H1 (cell line): ENCODE measurements around the gene CFP. TPM values are rescaled to one million over a fixed set of nuclear protein-coding genes. Genes with fewer than 3 reads are reported as not detected.

Experiments used
- CTCF ChIA-PET: fragments of 300-600 bp; sonication (Branson Sonifier 250); formaldehyde crosslinking; loops from one replicate; lab custom pipeline; 2021; ENCODE audit not compliant: partially characterized antibody; lab: Charles Lee
- POLR2A ChIA-PET: fragments of 300-600 bp; sonication (Branson Sonifier 250); formaldehyde crosslinking; loops from one replicate; lab custom pipeline; 2021; ENCODE audit warnings: inconsistent platforms; ENCODE audit not compliant: partially characterized antibody; lab: Charles Lee
- DNase-seq, 2 experiments: peaks; one replicate each; pipeline versions ENCODE4 v3.0.0 to v3.0.0-alpha.2; 2010 to 2022; ENCODE audit warnings: low spot score in 2 of 2, low read depth in 1 of 2, mixed read lengths in 1 of 2
- FAIRE-seq: peaks from 2 replicates; lab custom pipeline; 2011; peaks lifted over from hg19 to GRCh38; lab: Jason Lieb, UNC
- H2AFZ ChIP-seq: 2 replicates; pipeline ENCODE4 v1.8.1; 2012; ENCODE audit warnings: low read length, inconsistent platforms
- H2AK5ac ChIP-seq: 2 replicates; pipeline ENCODE4 v1.6.1; 2013; ENCODE audit warnings: low read depth, low read length
- H2BK120ac ChIP-seq: replicated peaks from 2 replicates; pipeline ENCODE3; 2013; ENCODE audit warnings: low read depth, low read length, inconsistent platforms
- H2BK12ac ChIP-seq: 2 replicates; pipeline ENCODE4 v1.6.1; 2013; ENCODE audit warnings: low read depth, low read length
- H2BK15ac ChIP-seq: 2 replicates; pipeline ENCODE4 v1.6.1; 2013; ENCODE audit warnings: low read length
- H2BK20ac ChIP-seq: 2 replicates; pipeline ENCODE4 v1.6.1; 2013; ENCODE audit warnings: low read length
- H2BK5ac ChIP-seq: 2 replicates; pipeline ENCODE4 v1.6.1; 2013; ENCODE audit warnings: low read depth, low read length
- H3K14ac ChIP-seq: 2 replicates; pipeline ENCODE4 v1.6.1; 2013; ENCODE audit warnings: inconsistent platforms; ENCODE audit not compliant: insufficient read length
- H3K18ac ChIP-seq: 2 replicates; pipeline ENCODE4 v1.6.1; 2013; ENCODE audit warnings: low read length; ENCODE audit errors: extremely low read depth
- H3K23ac ChIP-seq: 2 replicates; pipeline ENCODE4 v1.6.1; 2013; ENCODE audit warnings: inconsistent platforms; ENCODE audit not compliant: insufficient read length
- H3K23me2 ChIP-seq: 2 replicates; pipeline ENCODE4 v1.6.1; 2013; ENCODE audit warnings: low read depth, low read length
- H3K27ac ChIP-seq: 2 replicates; pipeline ENCODE4 v1.6.1; 2011; ENCODE audit warnings: low read depth, low read length, inconsistent platforms
- H3K27me3 ChIP-seq, 4 experiments: replicated peaks in 1 of 4; 1 replicate in 1 of 4; 2 replicates in 3 of 4; pipeline versions ENCODE4 v1.6.1 to v1.8.1; 2011 to 2013; ENCODE audit warnings: low read length in 3 of 4, mild to moderate bottlenecking in 3 of 4, inconsistent platforms in 2 of 4, mixed read lengths in 2 of 4, moderate library complexity in 1 of 4; ENCODE audit not compliant: control insufficient read depth in 3 of 4, insufficient read depth in 3 of 4; ENCODE audit errors: extremely low read depth in 1 of 4
- H3K36me3 ChIP-seq, 4 experiments: 2 replicates each; pipeline versions ENCODE4 v1.6.1 to v1.8.1; 2011 to 2013; ENCODE audit warnings: mild to moderate bottlenecking in 4 of 4, low read length in 3 of 4, moderate library complexity in 2 of 4, control low read depth in 1 of 4, inconsistent platforms in 1 of 4; ENCODE audit not compliant: insufficient read depth in 4 of 4, control insufficient read depth in 2 of 4
- H3K4ac ChIP-seq: replicated peaks from 2 replicates; pipeline ENCODE3; 2013; ENCODE audit warnings: low read length, low read depth, mixed read lengths, inconsistent platforms; ENCODE audit not compliant: insufficient read length
- H3K4me1 ChIP-seq, 4 experiments: replicated peaks in 1 of 4; 1 replicate in 1 of 4; 2 replicates in 3 of 4; pipeline versions ENCODE4 v1.6.1 to v1.8.1; 2011 to 2013; ENCODE audit warnings: low read length in 3 of 4, inconsistent platforms in 2 of 4, mixed read lengths in 1 of 4; ENCODE audit not compliant: insufficient read depth in 4 of 4, control insufficient read depth in 3 of 4
- H3K4me2 ChIP-seq, 2 experiments: 2 replicates each; pipeline versions ENCODE4 v1.6.1 to v1.8.1; 2011 to 2013; ENCODE audit warnings: low read depth in 2 of 2, low read length in 2 of 2, control low read depth in 1 of 2, inconsistent platforms in 1 of 2, mild to moderate bottlenecking in 1 of 2; ENCODE audit not compliant: insufficient read depth in 1 of 2
- H3K4me3 ChIP-seq, 4 experiments: fragments of 200-600, 300-600 bp in 1 of 4; sonication (generic), shearing (Covaris generic), sonication (Bioruptor Twin) in 1 of 4; 2 replicates each; pipeline versions ENCODE4 v1.5.1 to v1.8.1; 2011 to 2016; ENCODE audit warnings: low read length in 4 of 4, low read depth in 3 of 4, control low read depth in 2 of 4, inconsistent platforms in 2 of 4, mild to moderate bottlenecking in 2 of 4, mixed read lengths in 1 of 4, moderate library complexity in 1 of 4; ENCODE audit not compliant: insufficient read depth in 2 of 4; ENCODE audit errors: extremely low read depth in 1 of 4
- H3K56ac ChIP-seq: replicated peaks from 2 replicates; pipeline ENCODE3; 2013; ENCODE audit warnings: low read depth, mild to moderate bottlenecking, mixed read lengths, low read length, inconsistent platforms; ENCODE audit not compliant: insufficient read length
- H3K79me1 ChIP-seq: 2 replicates; pipeline ENCODE4 v1.6.1; 2013; ENCODE audit warnings: low read depth, low read length, control low read depth
- H3K79me2 ChIP-seq, 2 experiments: 2 replicates each; pipeline versions ENCODE4 v1.6.1 to v1.8.1; 2012 to 2013; ENCODE audit warnings: low read length in 2 of 2, mild to moderate bottlenecking in 2 of 2, inconsistent platforms in 1 of 2; ENCODE audit not compliant: insufficient read depth in 2 of 2, control insufficient read depth in 1 of 2
- H3K9ac ChIP-seq, 4 experiments: replicated peaks in 1 of 4; 1 replicate in 1 of 4; 2 replicates in 3 of 4; pipeline versions ENCODE4 v1.6.1 to v1.8.1; 2011 to 2013; ENCODE audit warnings: low read depth in 3 of 4, low read length in 3 of 4, control low read depth in 2 of 4, mild to moderate bottlenecking in 2 of 4, moderate library complexity in 2 of 4, inconsistent platforms in 1 of 4; ENCODE audit errors: extremely low read depth in 1 of 4
- H3K9me3 ChIP-seq, 2 experiments: 2 replicates each; pipeline versions ENCODE4 v1.6.1 to v1.8.1; 2012 to 2013; ENCODE audit warnings: mild to moderate bottlenecking in 2 of 2, moderate library complexity in 2 of 2, control low read depth in 1 of 2, inconsistent platforms in 1 of 2, low read depth in 1 of 2, low read length in 1 of 2, mixed read lengths in 1 of 2; ENCODE audit not compliant: insufficient read depth in 2 of 2
- H4K20me1 ChIP-seq, 2 experiments: replicated peaks in 1 of 2; 2 replicates each; pipeline versions ENCODE3 to v1.8.1; 2011 to 2013; ENCODE audit warnings: inconsistent platforms in 2 of 2, low read length in 2 of 2, mild to moderate bottlenecking in 1 of 2; ENCODE audit not compliant: insufficient read depth in 2 of 2, control insufficient read depth in 1 of 2
- H4K5ac ChIP-seq: 2 replicates; pipeline ENCODE4 v1.6.1; 2013; ENCODE audit warnings: low read length, low read depth, mixed read lengths, inconsistent platforms; ENCODE audit not compliant: insufficient read length
- H4K8ac ChIP-seq: 2 replicates; pipeline ENCODE4 v1.8.0; 2013; ENCODE audit warnings: mild to moderate bottlenecking, moderate library complexity, low read length, inconsistent platforms; ENCODE audit not compliant: insufficient read depth; ENCODE audit errors: extremely low read depth
- H4K91ac ChIP-seq: replicated peaks from 2 replicates; pipeline ENCODE3; 2013; ENCODE audit warnings: low read length, mixed read lengths, inconsistent platforms; ENCODE audit not compliant: insufficient read length
- CTBP2 ChIP-seq: IDR thresholded peaks from 2 replicates; pipeline ENCODE4 v1.7.0; 2011; ENCODE audit warnings: borderline replicate concordance, mild to moderate bottlenecking, moderate library complexity, mixed read lengths, low read length; ENCODE audit not compliant: insufficient read depth, insufficient read length
- HDAC2 ChIP-seq, 2 experiments: fragments of 300-600 bp in 1 of 2; sonication (generic) in 1 of 2; IDR thresholded peaks; 2 replicates each; pipeline ENCODE4 v1.6.1; 2011 to 2012; ENCODE audit warnings: low read depth in 2 of 2, low read length in 2 of 2, mild to moderate bottlenecking in 2 of 2, moderate library complexity in 2 of 2, borderline replicate concordance in 1 of 2, inconsistent platforms in 1 of 2
- POLR2A ChIP-seq, 2 experiments: IDR thresholded peaks; 1 replicate in 1 of 2; 2 replicates in 1 of 2; pipeline ENCODE4 v1.6.1; 2011; ENCODE audit warnings: low read depth in 2 of 2, low read length in 2 of 2, mild to moderate bottlenecking in 2 of 2; ENCODE audit errors: control extremely low read depth in 1 of 2
- TCF12 ChIP-seq: IDR thresholded peaks from 2 replicates; pipeline ENCODE4 v1.6.1; 2011; ENCODE audit warnings: low read depth, mild to moderate bottlenecking, low read length
- WGBS, 2 experiments: shearing (Covaris generic) in 1 of 2; methylation state at CpG; one replicate each; pipeline versions ENCODE4 v1.1.6 to v1.1.7; 2013 to 2015; ENCODE audit warnings: low lambda C conversion rate in 2 of 2, mixed read lengths in 2 of 2, inconsistent platforms in 1 of 2, low coverage in 1 of 2, missing lambda C conversion rate in 1 of 2; ENCODE audit not compliant: insufficient replicate concordance in 2 of 2, insufficient coverage in 1 of 2, insufficient read length in 1 of 2; ENCODE audit errors: extremely low coverage in 1 of 2, missing lambda C conversion rate in 1 of 2; 5-methylcytosine and 5-hydroxymethylcytosine counted together
- polyA plus RNA-seq, 7 experiments: library from polyadenylated mRNA; depleted of rRNA in 3 of 7; stranded (reverse) in 5 of 7; unstranded in 2 of 7; fragments of >200 nt in 5 of 7; fragments of 200-250 nt in 2 of 7; gene quantifications; 1 replicate in 5 of 7; 2 replicates in 1 of 7; 4 replicates in 1 of 7; pipeline versions ENCODE4 v1.2.1 to v1.2.3, GENCODE V29; 2011 to 2013; ENCODE audit warnings: missing spikeins in 2 of 7, mixed read lengths in 2 of 7
- total RNA-seq: library from RNA; stranded (reverse); fragmentation: NEBNext Ultra II Directional; extraction: Animal tissue kit (Norgen Biotek cat#: 25700); gene quantifications from 2 replicates; pipeline ENCODE4 v1.2.1, GENCODE V29; 2021

CFP gene
- total and polyA plus RNA-seq, 2 of the 8 experiments (the other 6 are each of a cell fraction or from before 2014, with no cell fraction given): 0.76 to 2.2 TPM

- ChIA-PET CTCF (interaction anchor here (0.6 to 1.3 kb wide), 3 partner anchors 10 to 172 kb away, joined by 3 to 8 read pairs (median 5); no protein-coding TSS in a partner anchor), POLR2A (interaction anchor here (0.6 to 1.8 kb wide), 5 partner anchors 9 to 70 kb away, joined by 3 to 9 read pairs (median 4); no protein-coding TSS in a partner anchor)
- Histone ChIP-seq H3K23ac (no peak overlapping the region), H3K18ac (no peak overlapping the region), H2BK15ac (no peak overlapping the region), H3K23me2 (no peaks in the 10 kb centered on the region; the same call in 1 of the 2 replicates), H3K27ac (no peak overlapping the region), H2AFZ (no peak overlapping the region), H3K4me2 (no peak overlapping the region; a peak in 1 of 4 replicates), H4K91ac (no peak overlapping the region), H4K20me1 (no peaks in the 10 kb centered on the region), H3K14ac (no peak overlapping the region), H3K79me2 (no peaks in the 10 kb centered on the region), H2AK5ac (no peak overlapping the region), H3K4me3 (0 out of 8 replicates have a peak overlapping the region, but pooled peaks of 1 of the 4 experiments have one; percentile 66), H3K79me1 (no peaks in the 10 kb centered on the region), H3K9ac (no peak overlapping the region), H4K5ac (no peak overlapping the region), H3K27me3 (no peaks in the 10 kb centered on the region), H3K4ac (no peak overlapping the region), H3K9me3 (no peaks in the 10 kb centered on the region), H4K8ac (no peak overlapping the region), H3K36me3 (no peaks in the 10 kb centered on the region; a peak in 1 of 8 replicates), H2BK12ac (no peak overlapping the region), H3K4me1 (peaks cover 0 to 7% (median 3%) of the 10 kb centered on the region in 4 experiments; a peak in 3 of 7 replicates), H3K56ac (no peak overlapping the region), H2BK20ac (no peak overlapping the region), H2BK5ac (no peak overlapping the region), H2BK120ac (no peak overlapping the region)
- no peak for TF ChIP-seq CTBP2
- TF ChIP-seq TCF12: no peak
- no peak for TF ChIP-seq HDAC2 (IDR thresholded peaks at IDR 0.05; ENCODE audit: borderline replicate concordance in 1 of 2, low read depth in 2 of 2, low read length in 2 of 2)
- no peak for TF ChIP-seq POLR2A (IDR thresholded peaks at IDR 0.05; ENCODE audit: control extremely low read depth in 1 of 2, low read depth in 2 of 2, low read length in 2 of 2)
- DNase-seq: no peak
- no peak for FAIRE-seq
- 91 to 100% methylated on average over 1 to 5 of the region's 8 CpGs for WGBS, 2 experiments
These were observed 46.4 kb downstream of the CFP start for GRCh38 chrX:47583240-47583861.
